GM23248 (cell line): ENCODE measurements around the gene TRMT1. TPM values are rescaled to one million over a fixed set of nuclear protein-coding genes. Genes with fewer than 3 reads are reported as not detected.

Source experiments
- DNase-seq: peaks from one replicate; pipeline ENCODE4 v3.0.0-alpha.2; 2015
- H2AFZ ChIP-seq: fragments of 200-600 bp; sonication (generic); 2 replicates; pipeline ENCODE4 v1.6.1; 2016; ENCODE audit warnings: antibody characterized with exemption
- H3F3A ChIP-seq: fragments of 200-600 bp; sonication (generic); 2 replicates; pipeline ENCODE4 v1.6.1; 2016; ENCODE audit warnings: mild to moderate bottlenecking, antibody characterized with exemption, mixed run types; ENCODE audit not compliant: insufficient read depth
- H3K27ac ChIP-seq: fragments of 200-600 bp; sonication (generic); 2 replicates; pipeline ENCODE4 v1.5.1; 2016; ENCODE audit warnings: mild to moderate bottlenecking
- H3K27me3 ChIP-seq: fragments of 200-600 bp; sonication (generic); replicated peaks from 2 replicates; pipeline ENCODE4 v1.6.1; 2016; ENCODE audit warnings: mild to moderate bottlenecking; ENCODE audit not compliant: insufficient read depth
- H3K36me3 ChIP-seq: fragments of 200-600 bp; sonication (generic); 2 replicates; pipeline ENCODE4 v1.6.1; 2016; ENCODE audit warnings: low read depth, mild to moderate bottlenecking
- H3K4me1 ChIP-seq: fragments of 200-600 bp; sonication (generic); 2 replicates; pipeline ENCODE4 v1.6.1; 2016; ENCODE audit warnings: mild to moderate bottlenecking; ENCODE audit not compliant: insufficient read depth
- H3K4me2 ChIP-seq: fragments of 200-600 bp; sonication (generic); one replicate; pipeline ENCODE4 v1.6.1; 2016; ENCODE audit warnings: mild to moderate bottlenecking; ENCODE audit not compliant: unreplicated experiment
- H3K4me3 ChIP-seq: fragments of 200-600 bp; sonication (generic); 2 replicates; pipeline ENCODE4 v1.5.1; 2016; ENCODE audit warnings: mild to moderate bottlenecking
- H3K79me2 ChIP-seq: fragments of 200-600 bp; sonication (generic); 2 replicates; pipeline ENCODE4 v1.6.1; 2016; ENCODE audit warnings: mild to moderate bottlenecking; ENCODE audit not compliant: insufficient read depth
- H3K9ac ChIP-seq: fragments of 200-600 bp; sonication (generic); 2 replicates; pipeline ENCODE4 v1.6.1; 2016; ENCODE audit warnings: mild to moderate bottlenecking
- H3K9me2 ChIP-seq: fragments of 200-600 bp; sonication (generic); 2 replicates; pipeline ENCODE4 v1.6.1; 2016; ENCODE audit warnings: mixed run types, mild to moderate bottlenecking, moderate library complexity; ENCODE audit not compliant: insufficient read depth
- H3K9me3 ChIP-seq: fragments of 200-600 bp; sonication (generic); one replicate; pipeline ENCODE4 v1.6.1; 2017; ENCODE audit warnings: low read depth
- H4K20me1 ChIP-seq: fragments of 200-600 bp; sonication (generic); 2 replicates; pipeline ENCODE4 v1.6.0; 2016; ENCODE audit not compliant: insufficient read depth
- EZH2 ChIP-seq: fragments of 200-600 bp; sonication (generic); IDR thresholded peaks from 2 replicates; pipeline ENCODE4 v1.6.1; 2018; ENCODE audit warnings: antibody characterized with exemption, mild to moderate bottlenecking; ENCODE audit not compliant: insufficient read depth, poor library complexity, severe bottlenecking
- EZH2phosphoT487 ChIP-seq: fragments of 200-600 bp; sonication (generic); IDR thresholded peaks from 2 replicates; pipeline ENCODE4 v1.6.1; 2018; ENCODE audit warnings: antibody characterized with exemption, moderate library complexity, mild to moderate bottlenecking, low read depth; ENCODE audit not compliant: insufficient read depth
- WGBS, 2 experiments: methylation state at CpG; one replicate each; pipeline ENCODE4 v1.1.6; 2015 to 2017; ENCODE audit warnings: low lambda C conversion rate in 2 of 2, low coverage in 1 of 2; ENCODE audit errors: missing lambda C conversion rate in 2 of 2; 5-methylcytosine and 5-hydroxymethylcytosine counted together
- in situ Hi-C: fragments of 300-500 bp; cut with MboI; formaldehyde crosslinking; loops from 2 replicates; pipeline ENCODE4 v1.15.0; 2020
- polyA plus RNA-seq: library from polyadenylated mRNA; unstranded; fragments of >200 nt; fragmentation: Nextera tagmentation; extraction: Ambion mirVana; gene quantifications from 2 replicates; pipeline ENCODE4 v1.2.1, GENCODE V29; 2016
- total RNA-seq: library from RNA; depleted of rRNA; stranded (reverse); fragments of >200 nt; shearing (Covaris generic); gene quantifications from 2 replicates; pipeline ENCODE4 v1.2.3, GENCODE V29; 2014

TRMT1 gene
- total and polyA plus RNA-seq, 2 experiments from 2014 or later = 30.4 to 31.8 TPM

DNA sequence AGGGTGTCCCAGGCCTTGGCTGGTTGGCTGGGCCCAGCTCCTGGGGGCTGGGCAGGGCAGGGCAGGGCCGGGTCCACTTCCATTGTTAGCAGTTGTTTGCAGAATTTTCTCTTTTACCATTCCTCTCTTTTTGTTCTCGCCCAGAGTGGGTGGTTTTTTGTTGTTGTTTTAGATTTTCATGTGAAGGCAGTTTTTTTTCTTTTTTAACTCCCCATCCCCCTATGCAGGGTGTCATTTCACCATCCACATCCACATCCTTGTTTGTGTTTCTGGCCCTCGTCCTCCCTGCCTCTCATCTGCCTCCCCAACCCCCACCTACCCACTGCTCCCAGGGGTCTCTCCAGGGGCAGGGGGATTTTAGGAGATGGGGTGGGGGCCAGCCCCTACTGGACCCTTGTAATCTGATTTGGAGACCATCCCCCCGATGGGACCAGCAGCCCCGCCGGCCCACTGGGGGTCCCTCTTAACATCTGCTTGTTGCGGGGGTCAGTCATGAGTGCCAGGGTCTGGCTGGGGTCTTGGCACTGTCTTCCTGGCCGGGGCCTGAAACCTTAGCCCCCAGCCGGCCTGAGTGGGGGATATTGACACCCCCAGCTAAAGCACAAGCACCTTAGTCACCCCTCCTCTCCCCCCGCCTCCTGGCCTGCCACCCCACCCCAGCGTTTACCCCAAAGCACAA is 23.2 kb upstream of the TRMT1 start:
- H3K4me1 ChIP-seq = peaks cover 12% of the 10 kb centered on the region
- no peaks in the 10 kb centered on the region for H3K27me3 ChIP-seq
- no peaks in the 10 kb centered on the region for H3K9me2 ChIP-seq
- no peaks in the 10 kb centered on the region for H3K9me3 ChIP-seq
- H3K27ac ChIP-seq = no peak overlapping the region
- in situ Hi-C loops = no loop called here
- H3F3A ChIP-seq = peaks cover 23% of the 10 kb centered on the region
- DNase-seq = no peak
- H3K4me2 ChIP-seq = no peak overlapping the region
- 77 to 83% methylated on average over 8 to 11 of the region's 11 CpGs for WGBS, 2 experiments
- H2AFZ ChIP-seq = no peak overlapping the region
- H3K4me3 ChIP-seq = no peak overlapping the region
- H3K79me2 ChIP-seq = peaks cover 49% of the 10 kb centered on the region
- peaks cover 23% of the 10 kb centered on the region; the same call in 1 of the 2 replicates for H3K36me3 ChIP-seq
- H3K9ac ChIP-seq = 0 out of 2 replicates have a peak overlapping the region, but pooled peaks have one; percentile 10
- no peak for TF ChIP-seq EZH2phosphoT487
- no peak for TF ChIP-seq EZH2
- no peaks in the 10 kb centered on the region for H4K20me1 ChIP-seq

DNA sequence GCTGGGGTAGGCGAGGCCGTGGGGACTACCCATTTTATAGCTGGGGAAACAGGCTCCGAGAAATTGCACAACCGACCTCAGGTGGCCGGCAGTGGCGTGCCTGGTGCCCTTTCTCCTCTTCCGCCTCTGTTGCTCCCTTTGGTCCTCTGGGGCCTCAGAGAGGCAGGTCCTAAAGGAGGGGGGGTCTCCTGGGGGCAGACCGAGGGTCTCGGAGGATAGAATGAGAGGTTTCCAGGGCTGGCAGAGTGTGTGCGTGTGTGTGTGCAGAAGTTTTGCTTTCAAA is 22.3 kb upstream of the TRMT1 start:
- Histone ChIP-seq H2AFZ (no peak overlapping the region), H3K4me3 (no peak overlapping the region), H3K4me1 (peaks cover 20% of the 10 kb centered on the region), H3K79me2 (peaks cover 49% of the 10 kb centered on the region), H4K20me1 (no peaks in the 10 kb centered on the region), H3F3A (peaks cover 27% of the 10 kb centered on the region), H3K9me3 (no peaks in the 10 kb centered on the region), H3K27ac (no peak overlapping the region), H3K4me2 (no peak overlapping the region), H3K36me3 (peaks cover 18% of the 10 kb centered on the region), H3K9ac (no peak overlapping the region), H3K9me2 (no peaks in the 10 kb centered on the region), H3K27me3 (no peaks in the 10 kb centered on the region)
- in situ Hi-C loops = no loop called here
- TF ChIP-seq EZH2 (no peak), EZH2phosphoT487 (no peak)
- no peak for DNase-seq
- WGBS, 2 experiments = 85 to 87% methylated on average over 9 to 10 of the region's 10 CpGs

DNA sequence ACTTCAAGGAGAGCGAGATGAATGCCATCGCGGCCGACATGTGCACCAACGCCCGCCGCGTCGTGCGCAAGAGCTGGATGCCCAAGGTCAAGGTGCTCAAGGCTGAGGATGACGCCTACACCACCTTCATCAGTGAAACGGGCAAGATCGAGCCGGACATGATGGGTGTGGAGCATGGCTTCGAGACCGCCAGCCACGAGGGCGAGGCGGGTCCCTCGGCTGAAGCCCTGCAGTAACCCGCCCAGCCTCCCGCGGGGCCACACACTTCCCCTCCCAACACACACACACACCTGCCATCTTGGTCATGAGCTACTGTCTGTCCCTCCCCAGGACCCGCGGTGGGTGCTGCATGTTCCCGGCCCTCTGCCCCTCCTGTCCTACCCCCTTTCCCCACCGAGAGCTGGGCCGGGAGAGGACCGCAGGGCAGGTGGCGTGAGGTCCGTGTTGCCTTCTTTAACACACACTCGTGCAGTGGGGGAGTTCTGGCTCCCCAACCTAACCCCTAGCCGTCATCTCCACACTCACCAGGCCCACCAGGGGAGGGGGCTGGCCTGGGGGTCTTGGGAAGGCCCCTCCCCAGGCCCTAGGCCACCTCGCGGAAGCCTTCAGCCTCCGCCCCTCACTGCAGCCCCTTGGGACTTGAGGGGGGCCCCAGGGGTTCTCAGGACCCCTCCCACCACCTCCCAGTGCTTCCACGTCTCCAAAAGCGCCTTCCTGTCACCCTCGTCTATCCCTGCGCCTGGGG is 21.8 kb upstream of the TRMT1 start:
- H3K36me3 ChIP-seq = peaks cover 18% of the 10 kb centered on the region
- DNase-seq = no peak
- peaks cover 20% of the 10 kb centered on the region for H3K4me1 ChIP-seq
- no peak overlapping the region for H2AFZ ChIP-seq
- H4K20me1 ChIP-seq = peaks cover 3% of the 10 kb centered on the region; the same call in 1 of the 2 replicates
- H3K4me3 ChIP-seq = no peak overlapping the region
- H3K9ac ChIP-seq = no peak overlapping the region
- H3K9me2 ChIP-seq = no peaks in the 10 kb centered on the region
- peaks cover 53% of the 10 kb centered on the region for H3K79me2 ChIP-seq
- in situ Hi-C loops = no loop called here
- 91 to 92% methylated on average over 33 to 40 of the region's 40 CpGs for WGBS, 2 experiments
- peaks cover 27% of the 10 kb centered on the region for H3F3A ChIP-seq
- H3K9me3 ChIP-seq = no peaks in the 10 kb centered on the region
- H3K27ac ChIP-seq = no peak overlapping the region
- no peak for TF ChIP-seq EZH2
- no peak for TF ChIP-seq EZH2phosphoT487
- no peak overlapping the region for H3K4me2 ChIP-seq
- no peaks in the 10 kb centered on the region for H3K27me3 ChIP-seq

- TF ChIP-seq EZH2 = no peak
- no peak for TF ChIP-seq EZH2phosphoT487
- no peak for DNase-seq
- H3K4me1 ChIP-seq = peaks cover 24% of the 10 kb centered on the region
- peaks cover 10% of the 10 kb centered on the region; the same call in 1 of the 2 replicates for H4K20me1 ChIP-seq
- H2AFZ ChIP-seq = no peak overlapping the region
- peaks cover 60% of the 10 kb centered on the region for H3K79me2 ChIP-seq
- no peak overlapping the region for H3K4me3 ChIP-seq
- no peak overlapping the region for H3K9ac ChIP-seq
- H3F3A ChIP-seq = peaks cover 26% of the 10 kb centered on the region
- H3K27ac ChIP-seq = no peak overlapping the region
- H3K9me3 ChIP-seq = no peaks in the 10 kb centered on the region
- 95% methylated on average over 23 to 28 of the region's 28 CpGs for WGBS, 2 experiments
- no peaks in the 10 kb centered on the region for H3K9me2 ChIP-seq
- H3K4me2 ChIP-seq = no peak overlapping the region
- H3K36me3 ChIP-seq = peaks cover 18% of the 10 kb centered on the region
- in situ Hi-C loops = no loop called here
- H3K27me3 ChIP-seq = no peaks in the 10 kb centered on the region
Measured at GRCh38 chr19:13137290-13137794, 20.8 kb upstream of the TRMT1 start.
